ENCODE data around the gene HIF3A. TPM values are rescaled to one million over a fixed set of nuclear protein-coding genes. Genes with fewer than 3 reads are reported as not detected.
"Not testable (repeated sequence)": the region's sequence is repeated elsewhere in the genome, so short reads cannot be mapped to it uniquely, and the experiment has no call there.

HIF3A gene
- total RNA-seq, 6 experiments from 2014 or later, result 0.14 to 3.3 (median 2.1) TPM

DNA sequence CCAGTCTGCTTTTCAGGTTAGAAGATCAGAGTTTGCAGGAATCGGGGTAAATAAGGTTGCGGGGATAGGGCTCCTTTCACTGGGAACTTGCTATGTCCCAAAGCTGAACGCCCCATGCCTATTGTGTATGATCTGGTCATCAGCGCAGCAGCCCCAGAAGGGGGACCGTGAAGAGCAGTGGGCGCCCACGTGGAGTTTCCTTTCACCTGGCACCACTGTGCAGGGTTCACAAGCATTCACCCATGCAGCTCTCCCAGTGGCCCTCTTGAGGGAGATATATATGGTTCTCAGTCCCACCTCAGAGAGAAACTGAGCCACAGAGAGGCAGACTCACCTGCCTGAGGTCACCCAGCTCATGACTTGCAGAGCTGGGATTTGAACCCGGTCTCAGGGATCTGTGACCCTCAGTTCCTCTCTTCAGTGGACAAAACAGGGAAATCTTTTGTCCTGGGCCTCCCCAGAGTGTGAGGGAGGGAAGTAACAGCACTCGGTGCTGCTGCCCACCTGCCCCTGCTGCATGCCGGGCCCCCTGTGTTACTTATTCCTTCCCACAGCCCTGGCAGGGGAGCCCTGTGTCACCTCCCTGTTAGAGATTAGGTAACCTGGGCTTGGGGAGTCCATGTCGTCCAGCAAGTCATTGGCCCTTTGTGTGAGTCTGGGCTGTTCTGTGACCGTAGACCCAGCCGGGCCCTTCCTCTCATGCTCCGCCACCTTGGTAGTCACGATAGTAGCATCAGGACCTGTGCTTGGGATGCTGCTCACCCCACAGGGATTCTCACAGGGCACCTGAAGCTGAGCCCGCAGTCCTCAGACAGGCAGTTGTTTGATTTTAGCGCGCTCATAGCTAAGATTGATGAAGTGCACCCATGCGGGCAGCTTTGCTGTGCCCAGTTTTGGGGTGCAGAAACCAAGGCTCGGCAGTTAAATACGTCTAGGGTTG is 78.0 kb downstream of the HIF3A start:
- H3K4me1 Mint-ChIP-seq (ENCODE audit: low read depth), result peaks cover 75% of the 10 kb centered on the region
- no peaks in the 10 kb centered on the region for H3K27me3 Mint-ChIP-seq (ENCODE audit: insufficient read depth)
- peak overlapping the region; percentile 85; the same call in 1 of the 2 replicates for H3K27ac Mint-ChIP-seq
- DNase-seq, result no peak
- H3K4me3 Mint-ChIP-seq, result no peak overlapping the region
- no peaks in the 10 kb centered on the region for H3K9me3 Mint-ChIP-seq
- TF ChIP-seq, protein P1, sequence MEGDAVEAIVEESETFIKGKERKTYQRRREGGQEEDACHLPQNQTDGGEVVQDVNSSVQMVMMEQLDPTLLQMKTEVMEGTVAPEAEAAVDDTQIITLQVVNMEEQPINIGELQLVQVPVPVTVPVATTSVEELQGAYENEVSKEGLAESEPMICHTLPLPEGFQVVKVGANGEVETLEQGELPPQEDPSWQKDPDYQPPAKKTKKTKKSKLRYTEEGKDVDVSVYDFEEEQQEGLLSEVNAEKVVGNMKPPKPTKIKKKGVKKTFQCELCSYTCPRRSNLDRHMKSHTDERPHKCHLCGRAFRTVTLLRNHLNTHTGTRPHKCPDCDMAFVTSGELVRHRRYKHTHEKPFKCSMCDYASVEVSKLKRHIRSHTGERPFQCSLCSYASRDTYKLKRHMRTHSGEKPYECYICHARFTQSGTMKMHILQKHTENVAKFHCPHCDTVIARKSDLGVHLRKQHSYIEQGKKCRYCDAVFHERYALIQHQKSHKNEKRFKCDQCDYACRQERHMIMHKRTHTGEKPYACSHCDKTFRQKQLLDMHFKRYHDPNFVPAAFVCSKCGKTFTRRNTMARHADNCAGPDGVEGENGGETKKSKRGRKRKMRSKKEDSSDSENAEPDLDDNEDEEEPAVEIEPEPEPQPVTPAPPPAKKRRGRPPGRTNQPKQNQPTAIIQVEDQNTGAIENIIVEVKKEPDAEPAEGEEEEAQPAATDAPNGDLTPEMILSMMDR (IDR thresholded peaks at IDR 0.05), result no peak
- H3K36me3 Mint-ChIP-seq (ENCODE audit: low read depth), result peaks cover 25% of the 10 kb centered on the region

DNA sequence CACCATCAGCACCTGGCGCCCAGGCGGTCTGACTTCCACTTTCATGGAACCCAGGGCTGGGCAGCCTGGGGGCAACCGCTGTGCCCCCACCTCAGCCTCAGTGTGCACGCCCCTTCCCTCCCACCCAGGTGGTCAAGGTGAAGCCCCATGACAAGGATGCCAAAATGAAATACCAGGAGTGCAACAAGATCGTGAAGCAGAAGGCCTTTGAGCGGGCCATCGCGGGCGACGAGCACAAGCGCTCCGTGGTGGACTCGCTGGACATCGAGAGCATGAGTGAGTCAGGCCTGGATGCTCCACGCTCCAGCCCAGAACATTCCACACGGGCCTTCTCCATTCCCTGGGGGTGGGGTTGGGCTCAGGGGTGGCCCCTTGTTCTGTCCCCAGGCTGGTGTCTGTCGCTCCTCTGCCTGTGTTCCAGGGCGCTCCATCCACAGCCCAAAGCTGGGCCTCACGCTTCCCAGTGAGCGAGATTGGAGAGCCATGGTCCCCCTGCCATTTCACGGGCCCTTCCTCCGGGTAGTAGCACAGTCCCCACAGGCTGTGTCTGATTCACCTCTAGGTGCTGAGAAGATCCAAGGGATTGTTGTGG is 78.7 kb downstream of the HIF3A start:
- H3K9me3 Mint-ChIP-seq; DNase-seq; H3K4me3 Mint-ChIP-seq; H3K27me3 Mint-ChIP-seq (ENCODE audit: insufficient read depth): not testable (repeated sequence)
- H3K4me1 Mint-ChIP-seq (ENCODE audit: low read depth), result peaks cover 83% of the 10 kb centered on the region
- H3K36me3 Mint-ChIP-seq (ENCODE audit: low read depth), result peaks cover 30% of the 10 kb centered on the region
- peak overlapping the region; percentile 12 for H3K27ac Mint-ChIP-seq

GRCh38 chr19:46376241-46377153 is 79.7 kb downstream of the HIF3A start:
- Mint-ChIP-seq H3K4me3 (no peak overlapping the region), H3K4me1 (ENCODE audit: low read depth) (peaks cover 86% of the 10 kb centered on the region), H3K36me3 (ENCODE audit: low read depth) (peaks cover 37% of the 10 kb centered on the region), H3K9me3 (no peaks in the 10 kb centered on the region), H3K27ac (peak overlapping the region; percentile 89), H3K27me3 (ENCODE audit: insufficient read depth) (no peaks in the 10 kb centered on the region)
- TF ChIP-seq, protein P1 (IDR thresholded peaks at IDR 0.05), result no peak
- no peak for DNase-seq

- peak; percentile 89 for DNase-seq
- Mint-ChIP-seq H3K36me3 (ENCODE audit: low read depth) (peaks cover 37% of the 10 kb centered on the region), H3K27ac (peak overlapping the region; percentile 89), H3K4me1 (ENCODE audit: low read depth) (peaks cover 68% of the 10 kb centered on the region), H3K27me3 (ENCODE audit: insufficient read depth) (no peaks in the 10 kb centered on the region), H3K9me3 (no peaks in the 10 kb centered on the region), H3K4me3 (peak overlapping the region; percentile 72)
- TF ChIP-seq, protein P1 (IDR thresholded peaks at IDR 0.05), result no peak
Observed at GRCh38 chr19:46378268-46378667, 81.4 kb downstream of the HIF3A start.

DNA sequence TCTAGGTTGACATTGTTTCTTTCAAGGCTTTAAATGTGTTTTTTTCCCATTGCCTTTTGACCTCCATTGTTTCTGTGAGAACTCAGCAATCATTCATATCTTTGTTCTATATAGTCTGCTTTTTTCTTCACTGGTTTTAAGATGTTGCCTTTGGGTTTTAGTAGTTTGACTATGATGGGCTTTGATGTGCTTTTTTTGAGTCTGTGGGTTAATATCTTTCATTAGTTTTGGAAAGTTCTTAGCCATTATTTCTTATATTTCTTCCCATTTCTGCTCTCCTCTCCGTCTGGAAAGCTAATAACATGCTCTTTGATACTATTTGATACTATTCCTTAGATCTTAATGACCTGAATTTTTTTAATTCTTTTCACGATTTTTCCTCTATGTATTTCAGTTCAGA is 83.8 kb downstream of the HIF3A start:
- no peak for DNase-seq
- Mint-ChIP-seq H3K4me3 (peak overlapping the region; percentile 72; the same call in 1 of the 2 replicates), H3K36me3 (ENCODE audit: low read depth) (peaks cover 37% of the 10 kb centered on the region), H3K9me3 (no peaks in the 10 kb centered on the region), H3K4me1 (ENCODE audit: low read depth) (peaks cover 55% of the 10 kb centered on the region), H3K27me3 (ENCODE audit: insufficient read depth) (no peaks in the 10 kb centered on the region; the same call in 1 of the 2 replicates), H3K27ac (peak overlapping the region; percentile 89)
- TF ChIP-seq, protein P1 (IDR thresholded peaks at IDR 0.05), result no peak
